DOHH2 (cell line): ENCODE measurements around the gene CACNB4.
A peak's percentile ranks its signal among the peaks of the same experiment; 100 is the strongest.

ENCODE experiments used
- H3F3A ChIP-seq: fragments of 200-600 bp; sonication (generic), shearing (Covaris generic); 2 replicates; pipeline ENCODE4 v1.6.0; 2016; ENCODE audit warnings: antibody characterized with exemption, mild to moderate bottlenecking; ENCODE audit not compliant: control insufficient read depth, insufficient read depth
- H3K27ac ChIP-seq: fragments of 200-600 bp; sonication (generic); 2 replicates; pipeline ENCODE4 v1.5.1; 2014; ENCODE audit warnings: low read depth, mild to moderate bottlenecking, low read length, moderate library complexity
- H3K27me3 ChIP-seq: fragments of 200-600 bp; sonication (generic); 2 replicates; pipeline ENCODE4 v1.6.1; 2014; ENCODE audit warnings: mild to moderate bottlenecking, low read length, mixed read lengths; ENCODE audit not compliant: control insufficient read depth
- H3K36me3 ChIP-seq: fragments of 200-600 bp; sonication (generic); 2 replicates; pipeline ENCODE4 v1.6.1; 2014; ENCODE audit warnings: mild to moderate bottlenecking, low read length, moderate library complexity, mixed read lengths; ENCODE audit not compliant: control insufficient read depth
- H3K4me1 ChIP-seq: fragments of 200-600 bp; sonication (generic); 2 replicates; pipeline ENCODE4 v1.6.1; 2014; ENCODE audit warnings: mild to moderate bottlenecking, low read length, mixed read lengths; ENCODE audit not compliant: control insufficient read depth
- H3K4me2 ChIP-seq: fragments of 200-600 bp; sonication (generic); 2 replicates; pipeline ENCODE4 v1.6.0; 2014; ENCODE audit warnings: mild to moderate bottlenecking, low read length, moderate library complexity
- H3K4me3 ChIP-seq: fragments of 200-600 bp; sonication (generic); 2 replicates; pipeline ENCODE4 v1.5.1; 2014; ENCODE audit warnings: mild to moderate bottlenecking, low read length, mixed read lengths
- H3K79me2 ChIP-seq: fragments of 200-600 bp; sonication (generic); 2 replicates; pipeline ENCODE4 v1.6.1; 2014; ENCODE audit warnings: mild to moderate bottlenecking, low read length, mixed read lengths; ENCODE audit not compliant: control insufficient read depth
- H3K9me2 ChIP-seq: fragments of 200-600 bp; sonication (generic); replicated peaks from 2 replicates; pipeline ENCODE4 v1.6.1; 2014; ENCODE audit warnings: mild to moderate bottlenecking, low read length, mixed read lengths; ENCODE audit not compliant: control insufficient read depth
- H3K9me3 ChIP-seq: fragments of 200-600 bp; sonication (generic); 2 replicates; pipeline ENCODE4 v1.6.1; 2014; ENCODE audit warnings: antibody characterized with exemption, low read length, mixed read lengths; ENCODE audit not compliant: control insufficient read depth, insufficient read depth
- H4K20me1 ChIP-seq: fragments of 200-600 bp; sonication (generic); 2 replicates; pipeline ENCODE4 v1.6.0; 2014; ENCODE audit warnings: low read depth, mild to moderate bottlenecking, antibody characterized with exemption, low read length, moderate library complexity; ENCODE audit not compliant: control insufficient read depth, insufficient read depth
- CTCF ChIP-seq: fragments of 200-600 bp; sonication (generic); IDR thresholded peaks from one replicate; pipeline ENCODE4 v1.5.1; 2014; ENCODE audit warnings: antibody characterized with exemption, mild to moderate bottlenecking, low read depth, low read length; ENCODE audit not compliant: poor library complexity, severe bottlenecking
- EZH2phosphoT487 ChIP-seq: fragments of 200-600 bp; sonication (generic); IDR thresholded peaks from 2 replicates; pipeline ENCODE4 v1.6.1; 2017; ENCODE audit warnings: borderline replicate concordance, mild to moderate bottlenecking, antibody characterized with exemption, low read length, moderate library complexity, mixed read lengths

The CACNB4 gene

GRCh38 chr2:152072011-152072410 is 26.8 kb downstream of the CACNB4 start:
- H3K27me3 ChIP-seq: no peaks in the 10 kb centered on the region
- H3K36me3 ChIP-seq: no peaks in the 10 kb centered on the region
- H3K79me2 ChIP-seq: no peaks in the 10 kb centered on the region
- peak overlapping the region; percentile 43; the same call in 1 of the 2 replicates for H3K4me3 ChIP-seq
- peak overlapping the region; percentile 66 for H3K4me2 ChIP-seq
- peaks cover 21% of the 10 kb centered on the region for H3K4me1 ChIP-seq
- no peak overlapping the region for H3K27ac ChIP-seq
- H3K9me3 ChIP-seq: no peaks in the 10 kb centered on the region
- no peaks in the 10 kb centered on the region for H3K9me2 ChIP-seq
- no peaks in the 10 kb centered on the region for H3F3A ChIP-seq
- no peaks in the 10 kb centered on the region for H4K20me1 ChIP-seq
- TF ChIP-seq EZH2phosphoT487 (no peak), CTCF (no peak)

GRCh38 chr2:152071518-152071917 is 27.3 kb downstream of the CACNB4 start:
- peaks cover 21% of the 10 kb centered on the region for H3K4me1 ChIP-seq
- no peaks in the 10 kb centered on the region for H3K36me3 ChIP-seq
- H3F3A ChIP-seq: no peaks in the 10 kb centered on the region
- peak overlapping the region; percentile 58 for H3K27ac ChIP-seq
- H3K9me2 ChIP-seq: no peaks in the 10 kb centered on the region
- no peaks in the 10 kb centered on the region for H3K9me3 ChIP-seq
- H3K79me2 ChIP-seq: no peaks in the 10 kb centered on the region
- H3K4me2 ChIP-seq: peak overlapping the region; percentile 66
- H4K20me1 ChIP-seq: no peaks in the 10 kb centered on the region
- no peaks in the 10 kb centered on the region for H3K27me3 ChIP-seq
- TF ChIP-seq EZH2phosphoT487: no peak
- TF ChIP-seq CTCF: no peak
- peak overlapping the region; percentile 43 for H3K4me3 ChIP-seq

GRCh38 chr2:152071092-152071491 is 27.8 kb downstream of the CACNB4 start:
- Histone ChIP-seq H3K36me3 (no peaks in the 10 kb centered on the region), H3K9me3 (no peaks in the 10 kb centered on the region), H3K4me2 (peak overlapping the region; percentile 66), H3K27ac (peak overlapping the region; percentile 58), H3F3A (no peaks in the 10 kb centered on the region), H3K9me2 (no peaks in the 10 kb centered on the region), H4K20me1 (no peaks in the 10 kb centered on the region), H3K79me2 (no peaks in the 10 kb centered on the region), H3K27me3 (no peaks in the 10 kb centered on the region), H3K4me3 (peak overlapping the region; percentile 43), H3K4me1 (peaks cover 22% of the 10 kb centered on the region)
- TF ChIP-seq EZH2phosphoT487 (no peak), CTCF (no peak)

- no peaks in the 10 kb centered on the region for H4K20me1 ChIP-seq
- TF ChIP-seq CTCF: no peak
- no peak for TF ChIP-seq EZH2phosphoT487
These were observed 30.6 kb downstream of the CACNB4 start for GRCh38 chr2:152068226-152068625.

More at GRCh38 chr2:152068226-152068625, 30.6 kb downstream of the CACNB4 start:
- H3K79me2 ChIP-seq: no peaks in the 10 kb centered on the region
- no peaks in the 10 kb centered on the region for H3K9me3 ChIP-seq
- no peaks in the 10 kb centered on the region for H3F3A ChIP-seq
- H3K4me2 ChIP-seq: no peak overlapping the region
- H3K9me2 ChIP-seq: no peaks in the 10 kb centered on the region
- no peaks in the 10 kb centered on the region for H3K27me3 ChIP-seq
- H3K36me3 ChIP-seq: no peaks in the 10 kb centered on the region
- no peak overlapping the region for H3K27ac ChIP-seq
- peaks cover 24% of the 10 kb centered on the region for H3K4me1 ChIP-seq
- H3K4me3 ChIP-seq: no peak overlapping the region
